Spinal cord (tissue), 10 donors: ENCODE results near the gene AP2B1. TPM values are rescaled to one million over a fixed set of nuclear protein-coding genes. Genes with fewer than 3 reads are reported as not detected.

ENCODE experiments used
- DNase-seq, 6 donors: peaks; one replicate each; pipeline versions ENCODE4 v3.0.0 to v3.0.0-alpha.2; 2013 to 2015; ENCODE audit warnings: low spot score in 6 of 6, low read depth in 4 of 6
- H3K27ac ChIP-seq: one replicate; pipeline ENCODE4 v1.5.1; 2013; ENCODE audit warnings: low read depth, low read length, control low read depth
- H3K27me3 ChIP-seq: one replicate; pipeline ENCODE4 v1.6.1; 2013; ENCODE audit warnings: low read length; ENCODE audit not compliant: control insufficient read depth, insufficient read depth
- H3K36me3 ChIP-seq: one replicate; pipeline ENCODE4 v1.6.1; 2013; ENCODE audit warnings: low read length; ENCODE audit not compliant: control insufficient read depth, insufficient read depth
- H3K4me1 ChIP-seq: one replicate; pipeline ENCODE4 v1.6.1; 2013; ENCODE audit warnings: low read length; ENCODE audit not compliant: control insufficient read depth, insufficient read depth
- H3K4me3 ChIP-seq: one replicate; pipeline ENCODE4 v1.5.1; 2013; ENCODE audit warnings: low read depth, low read length, control low read depth
- H3K9me3 ChIP-seq: one replicate; pipeline ENCODE4 v1.6.1; 2013; ENCODE audit warnings: low read length; ENCODE audit not compliant: control insufficient read depth, insufficient read depth
- WGBS: methylation state at CpG from one replicate; pipeline ENCODE4 v1.1.5; 2013; ENCODE audit warnings: missing lambda C conversion rate; ENCODE audit not compliant: insufficient coverage; 5-methylcytosine and 5-hydroxymethylcytosine counted together
- polyA plus RNA-seq, 2 donors: library from polyadenylated mRNA; unstranded; fragments of 120-200 nt; gene quantifications; one replicate each; pipeline ENCODE4 v1.2.1, GENCODE V29; 2013; ENCODE audit not compliant: insufficient read length in 2 of 2
- total RNA-seq, 2 donors: library from RNA; depleted of rRNA in 1 of 2; stranded (reverse); fragments of 120-200 nt in 1 of 2; fragments of >200 nt in 1 of 2; gene quantifications; one replicate each; pipeline versions ENCODE4 v1.2.3 to v1.2.4, GENCODE V29; 2013 to 2014
- donor health status: healthy.

The AP2B1 gene
- total and polyA plus RNA-seq, 4 donors = 115 to 287 (median 217) TPM

DNA sequence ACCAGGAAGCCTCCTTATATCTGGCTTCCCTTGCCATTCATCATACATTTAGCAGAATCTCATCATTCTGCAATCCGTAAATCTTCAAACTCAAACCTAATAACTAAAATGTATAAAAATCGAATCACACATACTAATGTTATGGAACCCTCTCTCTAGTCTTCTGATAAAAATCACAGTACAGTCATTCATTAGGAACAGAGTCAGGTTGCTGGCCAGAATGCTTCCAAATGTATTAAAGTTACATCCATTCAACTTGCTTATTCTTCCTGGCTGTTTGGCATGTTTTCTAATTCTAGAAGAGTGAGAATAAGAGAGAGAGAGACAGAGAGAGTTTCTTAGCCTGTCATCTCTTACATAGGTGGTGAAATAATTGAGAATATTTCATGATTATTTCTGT lies 127.9 kb downstream of the AP2B1 start:
- Histone ChIP-seq H3K27me3 (no peaks in the 10 kb centered on the region), H3K36me3 (peaks cover 3% of the 10 kb centered on the region), H3K9me3 (no peaks in the 10 kb centered on the region), H3K4me1 (peaks cover 16% of the 10 kb centered on the region), H3K4me3 (no peak overlapping the region), H3K27ac (peak overlapping the region; percentile 60)
- 51% methylated on average over 2 of the region's 2 CpGs for whole genome bisulfite sequencing
- no peak for DNase-seq

DNA sequence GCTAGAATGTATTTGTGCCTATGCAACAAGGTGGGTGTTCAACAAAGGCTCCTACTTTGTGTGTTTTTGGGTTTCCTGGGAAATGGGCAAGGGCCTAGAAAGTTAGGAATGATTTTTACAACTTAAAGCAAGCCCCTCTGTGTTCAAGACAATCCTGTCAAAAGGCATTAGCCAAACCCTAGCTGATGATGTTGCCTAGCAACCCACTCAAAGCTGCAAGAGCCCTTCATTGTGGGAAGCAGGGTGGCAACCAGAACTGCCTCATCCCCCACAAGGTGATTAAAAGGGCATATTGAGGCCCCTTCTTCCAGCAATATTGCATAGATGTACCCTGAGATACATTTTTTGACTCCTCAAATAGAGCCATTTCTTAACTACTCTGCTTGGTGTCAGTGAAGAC lies 128.3 kb downstream of the AP2B1 start:
- peaks cover 16% of the 10 kb centered on the region for H3K4me1 ChIP-seq

DNA sequence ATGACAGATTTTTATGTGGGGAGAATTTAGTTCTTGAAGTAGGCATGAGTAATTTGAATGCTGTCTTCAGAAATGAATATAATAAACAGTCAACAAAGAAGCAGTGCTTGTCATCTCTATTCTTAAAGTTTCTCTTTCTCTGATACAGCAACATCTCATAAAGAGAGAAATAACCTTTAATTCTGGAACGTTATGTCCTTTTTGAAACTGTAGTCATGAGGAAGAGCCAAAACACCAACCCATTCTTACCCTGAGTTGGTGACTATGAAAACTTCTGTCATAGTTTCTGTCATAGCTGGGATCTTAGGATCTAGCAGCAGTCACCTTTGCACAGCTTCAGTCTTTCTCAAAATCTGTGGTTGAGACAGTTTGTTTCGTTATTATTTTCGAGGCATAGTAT lies 129.1 kb downstream of the AP2B1 start:
- no peak for DNase-seq
- Histone ChIP-seq H3K27me3 (no peaks in the 10 kb centered on the region), H3K4me3 (no peak overlapping the region), H3K36me3 (peaks cover under 1% of the 10 kb centered on the region), H3K27ac (no peak overlapping the region), H3K9me3 (no peaks in the 10 kb centered on the region), H3K4me1 (peaks cover 15% of the 10 kb centered on the region)
- no CpG with 5 or more reads among the region's 3 CpGs for WGBS

More for the DNA sequence above, 128.3 kb downstream of the AP2B1 start:
- peak in 2 of 6 donors; percentile 82 to 88 for DNase-seq
- Histone ChIP-seq H3K27me3 (no peaks in the 10 kb centered on the region), H3K36me3 (peaks cover 3% of the 10 kb centered on the region), H3K4me3 (no peak overlapping the region), H3K27ac (peak overlapping the region; percentile 60), H3K9me3 (no peaks in the 10 kb centered on the region)

DNA sequence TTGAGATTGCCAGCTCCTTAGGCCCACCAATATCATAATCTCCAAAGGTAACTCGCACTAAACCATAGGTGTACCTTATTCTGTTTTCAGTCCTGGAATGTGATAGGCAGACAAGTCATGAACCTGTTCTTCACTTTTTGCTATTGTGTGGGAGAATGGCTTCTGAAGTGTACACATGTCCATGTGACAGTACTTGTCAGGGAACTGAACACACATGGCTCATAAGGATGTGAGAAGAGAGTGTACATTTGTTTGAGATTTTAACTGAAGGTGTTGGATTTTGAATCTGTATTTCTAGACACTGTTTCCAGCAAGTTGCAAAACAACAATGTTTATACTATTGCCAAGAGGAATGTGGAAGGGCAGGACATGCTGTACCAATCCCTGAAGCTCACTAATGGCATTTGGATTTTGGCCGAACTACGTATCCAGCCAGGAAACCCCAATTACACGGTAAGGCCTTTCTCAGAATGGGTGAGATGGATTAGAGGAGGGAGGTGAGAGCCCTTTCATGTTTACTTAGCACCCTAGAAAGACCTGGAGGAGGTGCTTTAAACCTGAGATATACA lies 129.9 kb downstream of the AP2B1 start:
- H3K4me3 ChIP-seq = no peak overlapping the region
- WGBS = 63% methylated on average over 4 of the region's 4 CpGs
- no peaks in the 10 kb centered on the region for H3K36me3 ChIP-seq
- H3K27ac ChIP-seq = no peak overlapping the region
- peaks cover 10% of the 10 kb centered on the region for H3K4me1 ChIP-seq
- H3K9me3 ChIP-seq = no peaks in the 10 kb centered on the region
- H3K27me3 ChIP-seq = no peaks in the 10 kb centered on the region
- no peak for DNase-seq

DNA sequence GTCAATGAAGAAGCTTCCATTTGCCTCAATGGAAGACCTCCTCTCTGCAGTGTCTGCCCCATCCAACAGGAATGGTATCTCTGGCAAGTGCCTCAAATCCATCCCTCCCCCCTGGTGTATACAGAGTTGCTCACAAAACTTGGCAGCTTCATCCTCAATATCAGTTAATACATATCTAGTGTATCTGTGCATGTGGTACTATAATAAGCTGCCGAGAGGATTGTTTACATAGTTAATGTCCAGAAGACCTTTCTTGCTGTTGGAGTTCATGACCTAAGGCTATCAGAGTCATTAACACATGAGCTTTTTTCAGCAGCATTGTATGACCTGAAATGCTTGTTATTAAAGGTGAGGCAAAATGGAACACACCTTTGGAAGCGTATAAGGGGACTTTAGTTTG lies 130.4 kb downstream of the AP2B1 start:
- Histone ChIP-seq H3K9me3 (no peaks in the 10 kb centered on the region), H3K36me3 (no peaks in the 10 kb centered on the region), H3K4me3 (no peak overlapping the region), H3K4me1 (peaks cover 7% of the 10 kb centered on the region), H3K27ac (no peak overlapping the region), H3K27me3 (no peaks in the 10 kb centered on the region)
- no peak for DNase-seq
- WGBS = no CpG with 5 or more reads among the region's 2 CpGs

DNA sequence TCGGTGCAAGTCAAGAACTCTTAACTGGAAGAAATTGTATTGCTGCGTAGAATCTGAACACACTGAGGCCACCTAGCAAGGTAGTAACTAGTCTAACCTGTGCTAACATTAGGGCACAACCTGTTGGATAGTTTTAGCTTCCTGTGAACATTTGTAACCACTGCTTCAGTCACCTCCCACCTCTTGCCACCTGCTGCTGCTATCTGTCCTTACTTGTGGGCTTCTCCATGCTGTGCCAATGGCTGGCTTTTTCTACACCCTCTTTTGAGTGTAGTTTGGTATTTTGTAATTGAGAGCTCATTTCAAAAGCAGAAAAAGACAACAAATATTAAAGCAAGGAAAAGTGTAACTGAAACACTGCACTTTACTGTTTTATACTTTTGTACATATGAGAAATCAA lies 136.6 kb downstream of the AP2B1 start:
- peaks cover 14% of the 10 kb centered on the region for H3K4me1 ChIP-seq
- 100% methylated on average over 2 of the region's 2 CpGs for WGBS

DNA sequence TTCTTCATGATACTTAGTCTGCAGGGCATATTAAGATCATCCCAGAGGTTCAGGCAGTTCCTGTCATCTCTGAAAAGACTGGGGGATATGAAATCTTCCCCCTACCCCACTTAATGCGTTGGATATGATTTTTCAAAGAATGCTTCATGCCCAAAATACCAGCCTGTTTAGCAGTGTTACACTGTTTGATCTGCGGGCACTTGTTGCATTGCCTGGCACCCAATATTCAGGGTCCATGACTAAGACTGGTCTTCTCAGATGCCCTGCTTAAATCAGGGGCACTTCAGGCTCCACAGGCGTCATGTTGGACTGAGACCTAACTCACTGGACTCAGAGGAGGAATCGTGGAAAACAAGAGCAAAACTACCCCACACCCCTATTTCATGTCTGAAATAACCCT lies 137.9 kb downstream of the AP2B1 start:
- Histone ChIP-seq H3K27me3 (no peaks in the 10 kb centered on the region), H3K27ac (no peak overlapping the region), H3K4me3 (no peak overlapping the region), H3K4me1 (peaks cover 14% of the 10 kb centered on the region), H3K36me3 (peaks cover 11% of the 10 kb centered on the region), H3K9me3 (no peaks in the 10 kb centered on the region)
- no peak for DNase-seq
- WGBS = 89% methylated on average over 2 of the region's 4 CpGs

More for the DNA sequence above, 136.6 kb downstream of the AP2B1 start:
- Histone ChIP-seq H3K27me3 (no peaks in the 10 kb centered on the region), H3K4me3 (no peak overlapping the region), H3K9me3 (no peaks in the 10 kb centered on the region), H3K36me3 (peaks cover 11% of the 10 kb centered on the region), H3K27ac (no peak overlapping the region)
- no peak for DNase-seq

GRCh38 chr17:35725802-35726126 lies 138.6 kb downstream of the AP2B1 start:
- WGBS = 50% methylated on average over 1 of the region's 2 CpGs
- Histone ChIP-seq H3K27ac (peak overlapping the region; percentile 25), H3K4me3 (no peak overlapping the region)

GRCh38 chr17:35726127-35726952 lies 139.2 kb downstream of the AP2B1 start:
- peak in 2 of 6 donors; percentile 59 to 77 for DNase-seq
- peaks cover 11% of the 10 kb centered on the region for H3K36me3 ChIP-seq
- H3K9me3 ChIP-seq = no peaks in the 10 kb centered on the region
- H3K27ac ChIP-seq = peak overlapping the region; percentile 25
- no peaks in the 10 kb centered on the region for H3K27me3 ChIP-seq
- H3K4me3 ChIP-seq = no peak overlapping the region
- WGBS = 5% methylated on average over 3 of the region's 6 CpGs
- peaks cover 18% of the 10 kb centered on the region for H3K4me1 ChIP-seq

More at GRCh38 chr17:35725802-35726126, 138.6 kb downstream of the AP2B1 start:
- Histone ChIP-seq H3K27me3 (no peaks in the 10 kb centered on the region), H3K4me1 (peaks cover 14% of the 10 kb centered on the region), H3K9me3 (no peaks in the 10 kb centered on the region), H3K36me3 (peaks cover 11% of the 10 kb centered on the region)
- DNase-seq = no peak

- 36% methylated on average over 5 of the region's 5 CpGs for WGBS
- Histone ChIP-seq H3K4me3 (no peak overlapping the region), H3K36me3 (peaks cover 11% of the 10 kb centered on the region), H3K9me3 (no peaks in the 10 kb centered on the region), H3K27me3 (no peaks in the 10 kb centered on the region), H3K27ac (peak overlapping the region; percentile 22), H3K4me1 (peaks cover 21% of the 10 kb centered on the region)
- DNase-seq = peak in 1 of 6 donors; percentile 70
Measured at GRCh38 chr17:35726953-35727460, 139.9 kb downstream of the AP2B1 start.
